ENCODE results near the gene MAGI3.

MAGI3 gene

GRCh38 chr1:113388017-113388620 lies 2.2 kb upstream of the MAGI3 start (continued):
- TF ChIP-seq, protein P1, sequence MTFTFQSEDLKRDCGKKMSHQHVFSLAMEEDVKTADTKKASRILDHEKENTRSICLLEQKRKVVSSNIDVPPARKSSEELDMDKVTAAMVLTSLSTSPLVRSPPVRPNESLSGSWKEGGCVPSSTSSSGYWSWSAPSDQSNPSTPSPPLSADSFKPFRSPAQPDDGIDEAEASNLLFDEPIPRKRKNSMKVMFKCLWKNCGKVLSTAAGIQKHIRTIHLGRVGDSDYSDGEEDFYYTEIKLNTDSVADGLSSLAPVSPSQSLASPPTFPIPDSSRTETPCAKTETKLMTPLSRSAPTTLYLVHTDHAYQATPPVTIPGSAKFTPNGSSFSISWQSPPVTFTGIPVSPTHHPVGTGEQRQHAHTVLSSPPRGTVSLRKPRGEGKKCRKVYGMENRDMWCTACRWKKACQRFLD (tag by site-specific recombination; IDR thresholded peaks at IDR 0.05) = no peak
- TF ChIP-seq ZNF560 (tag by site-specific recombination; IDR thresholded peaks at IDR 0.05; ENCODE audit: borderline replicate concordance) = no peak
- no peak for TF ChIP-seq ZFP3 (tag by site-specific recombination; IDR thresholded peaks at IDR 0.05; ENCODE audit: low read depth)

GRCh38 chr1:113388621-113389358 lies 1.5 kb upstream of the MAGI3 start:
- Histone ChIP-seq H3K9me3 (ENCODE audit: control insufficient read depth, insufficient read depth, low read depth, low read length) (no peaks in the 10 kb centered on the region), H3K4me1 (ENCODE audit: control insufficient read depth, insufficient read depth, low read length) (peaks cover 12% of the 10 kb centered on the region), H3K27ac (ENCODE audit: extremely low read depth, low read depth, low read length) (peak overlapping the region; percentile 32; the same call in 1 of the 2 replicates), H3K36me3 (ENCODE audit: control insufficient read depth in 2 of 2, insufficient read depth in 1 of 2, low read length in 2 of 2) (no peaks in the 10 kb centered on the region), H3K4me3 (ENCODE audit: low read depth, low read length) (peak overlapping the region; percentile 56)
- ChIA-PET CTCF (interaction anchor here (0.6 to 2.7 kb wide), 8 partner anchors 86 to 680 kb away, joined by 3 to 16 read pairs (median 4); no protein-coding TSS in a partner anchor), POLR2A (interaction anchor here (1.6 to 1.9 kb wide), 3 partner anchors 8 to 171 kb away, joined by 5 to 8 read pairs (median 8); no protein-coding TSS in a partner anchor)
- no peak for TF ChIP-seq ZNF654 (tag by site-specific recombination; IDR thresholded peaks at IDR 0.05; ENCODE audit: low read depth)
- peak; percentile 62 for TF ChIP-seq ZNF341 (tag by site-specific recombination; IDR thresholded peaks at IDR 0.05; ENCODE audit: low read depth)
- TF ChIP-seq ZNF530 (tag by site-specific recombination; IDR thresholded peaks at IDR 0.05; ENCODE audit: low read depth) = no peak
- 0 out of 2 replicates have a peak, but pooled peaks have one; percentile 13 for TF ChIP-seq ZNF366 (tag by site-specific recombination; conservative IDR thresholded peaks at IDR 0.05)
- TF ChIP-seq GFI1B (tag by site-specific recombination; IDR thresholded peaks at IDR 0.05) = 0 out of 2 replicates have a peak, but pooled peaks have one; percentile 6
- peak; percentile 24; the same call in 1 of the 2 replicates for TF ChIP-seq EGR2 (tag by site-specific recombination; IDR thresholded peaks at IDR 0.05; ENCODE audit: low read depth)
- TF ChIP-seq ZNF280D (tag by site-specific recombination; IDR thresholded peaks at IDR 0.05) = no peak
- TF ChIP-seq PRDM1 (tag by site-specific recombination; IDR thresholded peaks at IDR 0.05) = peak; percentile 97
- no peak for TF ChIP-seq ZNF324 (tag by site-specific recombination; IDR thresholded peaks at IDR 0.05)
- TF ChIP-seq ZNF24 (tag by site-specific recombination; IDR thresholded peaks at IDR 0.05) = no peak
- 0 out of 2 replicates have a peak, but pooled peaks have one; percentile 13 for TF ChIP-seq ZBTB20 (tag by site-specific recombination; IDR thresholded peaks at IDR 0.05)
- TF ChIP-seq, protein P2, sequence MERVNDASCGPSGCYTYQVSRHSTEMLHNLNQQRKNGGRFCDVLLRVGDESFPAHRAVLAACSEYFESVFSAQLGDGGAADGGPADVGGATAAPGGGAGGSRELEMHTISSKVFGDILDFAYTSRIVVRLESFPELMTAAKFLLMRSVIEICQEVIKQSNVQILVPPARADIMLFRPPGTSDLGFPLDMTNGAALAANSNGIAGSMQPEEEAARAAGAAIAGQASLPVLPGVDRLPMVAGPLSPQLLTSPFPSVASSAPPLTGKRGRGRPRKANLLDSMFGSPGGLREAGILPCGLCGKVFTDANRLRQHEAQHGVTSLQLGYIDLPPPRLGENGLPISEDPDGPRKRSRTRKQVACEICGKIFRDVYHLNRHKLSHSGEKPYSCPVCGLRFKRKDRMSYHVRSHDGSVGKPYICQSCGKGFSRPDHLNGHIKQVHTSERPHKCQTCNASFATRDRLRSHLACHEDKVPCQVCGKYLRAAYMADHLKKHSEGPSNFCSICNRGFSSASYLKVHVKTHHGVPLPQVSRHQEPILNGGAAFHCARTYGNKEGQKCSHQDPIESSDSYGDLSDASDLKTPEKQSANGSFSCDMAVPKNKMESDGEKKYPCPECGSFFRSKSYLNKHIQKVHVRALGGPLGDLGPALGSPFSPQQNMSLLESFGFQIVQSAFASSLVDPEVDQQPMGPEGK (tag by site-specific recombination; IDR thresholded peaks at IDR 0.05) = 0 out of 2 replicates have a peak, but pooled peaks have one; percentile 26
- TF ChIP-seq GLI4 (tag by site-specific recombination; IDR thresholded peaks at IDR 0.05) = no peak
- peak; percentile 28; the same call in 1 of the 2 replicates for TF ChIP-seq CTCF (tag by site-specific recombination; IDR thresholded peaks at IDR 0.05)
- TF ChIP-seq ZBTB17 (tag by site-specific recombination; IDR thresholded peaks at IDR 0.05) = peak; percentile 15; the same call in 1 of the 2 replicates
- TF ChIP-seq ZNF121 (tag by site-specific recombination; IDR thresholded peaks at IDR 0.05) = no peak
- TF ChIP-seq ZNF48 (tag by site-specific recombination; IDR thresholded peaks at IDR 0.05) = no peak
- 0 out of 2 replicates have a peak, but pooled peaks have one; percentile 34 for TF ChIP-seq TCF7L2 (IDR thresholded peaks at IDR 0.05; ENCODE audit: borderline replicate concordance, low read depth, low read length)
- no peak for TF ChIP-seq ZNF140 (tag by site-specific recombination; IDR thresholded peaks at IDR 0.05)
- no peak for TF ChIP-seq ZNF670 (tag by site-specific recombination; IDR thresholded peaks at IDR 0.05; ENCODE audit: low read depth)
